GM19025 (cell line): ENCODE results near the gene TMPRSS3.

Source experiments
- ATAC-seq: cut with Tn5 transposase; IDR thresholded peaks from one replicate; pipeline ENCODE4 v1.9.1; 2021; ENCODE audit warnings: mild to moderate bottlenecking, low read depth, moderate library complexity; ENCODE audit not compliant: unreplicated experiment

TMPRSS3 gene

DNA sequence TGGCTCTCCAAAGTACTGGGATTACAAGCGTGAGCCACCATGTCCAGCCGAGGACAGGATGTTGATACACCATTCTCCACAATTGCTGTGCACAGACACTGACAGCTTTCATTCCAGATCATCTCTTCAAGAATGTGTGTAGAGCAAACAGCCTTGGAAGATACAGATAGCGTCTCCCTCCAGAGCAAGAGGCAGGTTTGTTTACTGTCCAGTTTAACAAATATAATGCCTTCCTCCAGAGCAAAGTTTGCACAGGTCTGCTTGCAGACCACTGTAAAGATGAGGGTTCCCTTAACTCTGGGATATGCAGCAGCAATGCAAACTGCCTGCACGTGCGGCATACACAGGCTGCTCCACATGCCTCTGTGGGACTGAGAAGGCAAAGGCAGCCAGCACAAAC is 4.6 kb downstream of the TMPRSS3 start:
- no peak for ATAC-seq

DNA sequence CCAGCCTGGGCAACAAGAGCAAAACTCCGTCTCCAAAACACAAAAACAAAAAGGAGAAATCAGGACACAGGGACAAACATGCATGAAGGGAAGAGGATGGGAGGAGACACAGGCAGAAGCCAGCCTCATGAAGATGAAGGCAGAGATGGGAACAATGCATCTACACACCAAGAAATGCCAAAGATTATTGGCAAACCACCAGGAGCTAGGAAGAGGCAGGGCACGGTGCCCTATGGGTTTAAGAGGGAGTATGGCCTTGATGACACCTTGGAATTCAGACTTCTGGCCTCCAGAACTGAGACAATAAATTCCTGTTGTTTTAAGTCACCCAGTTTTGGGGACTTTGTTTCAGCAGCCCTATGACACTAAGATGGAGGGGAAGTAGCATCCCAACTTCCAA is 5.2 kb downstream of the TMPRSS3 start:
- ATAC-seq: no peak

DNA sequence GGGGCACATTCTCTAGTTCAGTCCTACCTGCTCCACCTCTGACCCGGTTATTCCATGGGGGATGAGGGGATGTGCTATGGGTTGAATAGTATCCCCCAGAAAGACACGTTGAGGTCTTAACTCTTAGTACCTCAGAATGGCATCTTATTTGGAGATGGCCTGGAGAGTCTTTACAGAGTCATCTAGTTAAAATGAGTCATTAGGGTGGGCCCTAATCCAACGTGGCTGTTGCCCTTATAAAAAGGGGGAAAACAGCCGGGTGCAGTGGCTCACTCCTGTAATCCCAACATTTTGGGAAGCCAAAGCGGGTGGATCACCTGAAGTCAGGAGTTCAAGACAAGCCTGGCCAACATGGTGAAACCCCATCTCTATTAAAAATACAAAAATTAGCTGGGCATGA is 5.7 kb downstream of the TMPRSS3 start:
- ATAC-seq: no peak

DNA sequence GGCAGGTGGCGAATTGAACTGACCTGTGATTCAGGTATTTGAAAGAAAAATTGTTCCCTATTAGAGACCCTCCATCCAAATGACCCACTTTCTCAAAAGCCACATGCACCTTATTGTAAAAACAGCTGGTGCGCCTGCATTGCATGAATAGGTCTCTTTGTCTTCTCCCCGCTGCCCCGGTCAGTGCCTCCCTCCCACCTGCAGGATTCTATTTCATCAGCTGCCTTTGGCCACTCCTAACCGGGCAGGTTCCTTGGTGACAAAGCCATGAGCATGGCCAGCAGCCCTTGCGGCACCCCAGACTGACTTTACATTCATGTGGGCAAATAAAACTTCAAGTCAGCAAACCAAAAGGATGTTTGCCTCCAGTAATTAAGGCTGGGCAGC is 6.4 kb downstream of the TMPRSS3 start:
- ATAC-seq: no peak

DNA sequence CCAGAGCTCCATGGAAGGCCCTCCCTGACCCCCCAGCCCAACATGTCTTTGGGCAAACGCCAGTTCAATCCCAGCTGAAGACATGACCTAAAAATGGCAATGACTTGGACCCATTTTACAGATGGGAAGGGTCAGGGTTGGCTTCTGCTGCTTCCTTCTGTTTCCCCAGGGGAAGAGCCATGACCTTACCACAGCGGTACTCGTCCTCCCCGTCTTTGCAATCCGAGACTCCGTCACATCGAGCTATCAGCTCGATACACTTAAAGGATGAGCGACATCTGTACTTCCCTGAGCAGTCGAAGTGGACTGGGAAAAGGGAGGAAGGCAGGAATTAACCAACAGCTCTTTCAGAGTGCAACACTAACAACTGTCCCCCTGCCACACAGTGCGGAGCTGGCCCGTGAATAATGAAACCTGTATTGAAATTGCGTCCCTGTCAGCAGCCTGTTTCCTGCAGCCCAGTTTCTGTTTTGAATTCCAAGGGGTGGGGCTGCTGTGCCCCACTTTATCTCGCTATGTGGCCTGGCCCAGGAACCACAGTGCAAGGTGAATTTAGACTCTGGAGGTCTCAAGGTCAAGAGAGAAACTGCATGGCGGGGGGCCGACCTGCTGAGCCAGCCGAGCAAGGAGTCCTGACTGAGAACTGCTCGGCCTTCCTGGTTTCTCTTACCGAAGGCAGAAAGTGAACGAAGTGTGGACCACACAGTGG is 7.0 kb downstream of the TMPRSS3 start:
- ATAC-seq: no peak

DNA sequence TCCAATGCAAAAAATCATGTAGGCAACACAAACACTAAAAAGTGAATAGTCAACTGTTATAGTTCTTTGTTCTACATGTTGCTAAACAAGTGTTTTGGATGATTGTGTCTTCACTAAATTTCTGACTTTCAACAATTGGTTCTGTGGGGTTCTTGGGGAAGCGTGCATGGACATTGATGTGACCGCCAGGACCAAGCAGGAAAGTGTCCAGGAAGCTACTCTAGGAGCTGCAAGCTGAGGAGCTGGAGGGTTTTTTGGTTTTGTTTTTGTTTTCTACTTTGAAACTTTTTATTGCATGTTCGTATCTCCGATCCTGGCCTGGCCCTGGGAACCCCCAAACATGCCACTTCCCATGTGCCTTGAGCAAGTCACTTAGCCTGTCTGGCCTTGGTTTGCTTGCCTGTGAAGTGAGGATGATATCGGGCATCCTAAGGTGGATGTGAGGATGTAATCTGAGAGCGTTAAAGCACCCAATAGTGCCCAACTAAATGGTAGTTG is 8.0 kb downstream of the TMPRSS3 start:
- ATAC-seq: no peak

DNA sequence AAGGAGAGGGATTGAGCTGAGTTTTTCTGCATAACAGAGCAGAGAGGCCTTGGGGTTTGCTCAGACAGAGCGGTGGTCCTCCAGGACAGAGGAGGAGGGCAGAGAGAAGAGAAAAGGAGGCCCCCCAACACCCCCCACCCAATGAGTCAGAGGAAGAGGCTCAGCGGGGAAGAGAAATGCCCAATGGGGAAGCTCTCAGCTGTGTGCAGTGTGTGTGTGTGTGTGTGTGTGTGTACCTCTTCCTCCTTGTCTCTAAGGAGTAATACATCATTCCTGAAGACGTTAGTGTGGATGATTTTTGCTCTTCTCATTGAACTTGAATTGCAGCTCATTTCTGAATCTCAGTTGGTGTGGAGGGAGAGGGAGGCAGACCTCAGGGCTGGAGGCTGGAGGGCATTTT is 8.7 kb downstream of the TMPRSS3 start:
- no peak for ATAC-seq

DNA sequence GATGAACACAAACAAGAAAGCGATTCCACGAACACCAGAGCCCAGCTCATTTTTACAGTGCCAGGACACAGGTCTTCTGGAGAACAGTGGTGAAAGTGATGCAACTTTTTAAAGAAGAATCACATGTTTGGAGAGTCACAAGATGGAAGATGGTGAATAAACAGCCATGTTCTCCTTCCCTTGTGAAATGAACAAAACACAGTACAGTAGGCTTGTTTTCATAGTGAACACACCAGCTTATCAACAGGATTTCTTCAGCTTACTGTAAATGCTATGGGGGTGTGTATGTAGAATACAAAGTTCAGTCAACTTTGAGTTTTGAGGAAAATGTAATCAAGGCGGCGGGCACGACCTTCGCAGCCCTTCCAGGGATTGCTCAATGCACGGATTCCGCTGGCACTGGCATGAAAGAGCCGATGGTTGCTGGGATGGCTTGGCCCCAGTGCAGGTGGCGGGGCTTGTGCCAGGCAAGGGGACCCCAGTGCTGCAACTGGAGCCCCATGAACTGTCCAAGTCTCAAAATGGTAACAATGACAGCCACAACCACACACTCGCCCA is 9.7 kb downstream of the TMPRSS3 start:
- no peak for ATAC-seq

DNA sequence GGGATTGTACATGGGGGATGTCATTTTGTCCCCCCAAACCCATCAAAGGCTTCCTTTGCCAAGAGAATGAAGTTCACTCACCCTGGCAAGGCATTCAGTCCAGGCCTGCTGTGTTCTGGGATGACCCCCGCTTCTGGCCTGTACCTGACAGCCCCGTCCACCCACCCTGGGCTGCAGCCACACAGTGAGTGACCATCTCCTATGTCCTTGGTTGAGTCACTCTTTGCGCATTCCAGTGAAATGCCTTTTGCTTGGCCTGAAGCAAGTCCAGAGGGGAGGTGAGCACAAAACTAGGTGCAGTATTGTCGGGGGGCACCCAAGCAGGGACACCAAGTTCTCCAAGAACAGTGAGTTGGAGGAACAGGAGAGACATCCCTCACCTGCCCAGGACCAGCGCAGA is 10.2 kb downstream of the TMPRSS3 start:
- no peak for ATAC-seq

DNA sequence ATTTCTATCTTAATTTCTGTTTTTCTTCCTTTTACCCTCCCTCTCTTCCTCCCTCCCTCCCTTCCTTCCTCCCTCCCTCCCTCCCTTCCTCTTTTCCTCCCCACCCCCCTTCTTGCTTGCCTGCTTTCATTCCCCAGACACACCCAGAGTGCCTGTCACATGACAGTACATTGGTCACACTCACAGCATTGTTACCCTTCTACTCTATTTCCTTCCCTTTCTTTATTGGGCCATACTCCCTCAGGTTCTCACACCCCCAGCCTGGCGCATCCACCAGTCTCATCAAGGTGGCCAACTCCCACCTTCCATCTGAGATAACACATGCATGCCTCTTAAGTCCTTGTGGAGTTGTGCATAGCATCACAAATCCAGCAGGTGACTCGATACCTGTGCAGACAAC is 10.9 kb downstream of the TMPRSS3 start:
- no peak for ATAC-seq

DNA sequence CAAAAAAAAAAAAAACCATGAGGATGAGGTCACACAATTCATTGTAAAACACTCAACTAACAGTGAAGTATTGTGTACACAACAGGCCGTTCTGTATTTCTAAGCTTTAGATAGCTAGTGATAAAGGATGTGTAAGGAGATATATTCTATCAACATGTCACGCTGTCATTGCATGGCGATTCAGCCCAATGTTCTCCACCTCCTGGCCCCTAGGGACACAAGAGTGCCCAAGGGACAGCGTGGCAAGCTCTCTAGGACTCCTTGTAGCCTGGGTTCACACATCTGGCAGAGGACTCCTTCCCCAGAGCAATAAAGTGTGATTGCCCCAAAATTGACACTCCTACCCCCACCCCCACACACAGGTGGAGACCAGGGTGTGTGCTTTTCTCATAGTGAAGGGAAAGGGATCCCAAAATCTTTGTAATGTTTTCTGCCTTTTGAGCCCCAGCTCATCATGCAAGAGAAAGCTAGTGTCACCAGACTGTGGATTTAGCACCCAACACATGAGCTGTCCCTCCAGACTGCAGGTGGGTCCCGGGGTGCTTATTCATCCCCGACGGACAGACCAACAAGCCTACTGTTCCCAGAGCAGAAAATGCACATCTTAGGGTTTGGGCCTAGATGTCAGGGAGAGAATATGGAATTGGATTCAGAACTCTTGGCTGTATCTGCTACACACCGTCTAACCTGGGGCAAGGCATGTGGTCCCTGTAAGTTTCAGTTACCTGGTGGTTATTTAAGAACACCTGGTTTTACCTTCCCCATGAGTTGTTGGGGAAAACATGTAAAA is 11.5 kb downstream of the TMPRSS3 start:
- no peak for ATAC-seq

DNA sequence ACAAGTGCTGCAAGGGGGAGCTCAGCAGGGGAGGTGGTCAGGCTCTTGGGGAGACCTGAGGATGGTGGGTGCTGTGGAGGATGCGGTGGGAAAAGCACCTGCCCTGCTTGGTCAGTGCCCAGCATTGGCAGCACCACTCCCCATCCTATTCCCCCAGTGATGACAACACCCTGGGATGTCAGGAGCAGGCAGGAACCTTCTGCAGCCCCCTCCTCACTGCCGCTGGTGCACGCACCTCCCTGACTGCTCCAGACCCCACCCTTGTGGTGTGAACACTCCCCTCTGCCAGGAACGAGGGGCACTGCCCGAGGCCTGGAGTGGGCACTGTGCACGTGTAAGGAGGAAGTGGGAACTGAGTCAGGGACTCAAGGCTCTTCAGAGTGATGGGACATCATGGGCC is 12.5 kb downstream of the TMPRSS3 start:
- ATAC-seq: no peak

DNA sequence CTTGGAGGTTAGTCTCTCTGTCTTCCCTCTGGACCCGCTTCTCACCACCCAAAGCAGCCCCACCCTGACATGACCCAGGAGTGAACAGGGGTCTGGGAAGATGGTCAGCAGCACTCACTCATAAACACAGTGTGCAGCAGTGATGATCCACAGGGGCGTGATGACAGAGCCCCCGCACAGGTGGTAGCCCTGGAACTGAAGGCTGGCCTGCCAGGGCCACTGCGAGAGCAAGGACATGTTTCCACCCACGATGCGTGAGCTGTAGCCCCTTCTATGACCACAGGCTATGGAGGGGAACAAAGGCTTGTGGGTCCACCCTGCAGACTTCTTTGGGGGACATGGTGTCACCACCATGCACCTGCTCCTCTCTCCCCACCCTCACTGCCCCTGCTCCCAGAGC is 12.9 kb downstream of the TMPRSS3 start:
- ATAC-seq: no peak

DNA sequence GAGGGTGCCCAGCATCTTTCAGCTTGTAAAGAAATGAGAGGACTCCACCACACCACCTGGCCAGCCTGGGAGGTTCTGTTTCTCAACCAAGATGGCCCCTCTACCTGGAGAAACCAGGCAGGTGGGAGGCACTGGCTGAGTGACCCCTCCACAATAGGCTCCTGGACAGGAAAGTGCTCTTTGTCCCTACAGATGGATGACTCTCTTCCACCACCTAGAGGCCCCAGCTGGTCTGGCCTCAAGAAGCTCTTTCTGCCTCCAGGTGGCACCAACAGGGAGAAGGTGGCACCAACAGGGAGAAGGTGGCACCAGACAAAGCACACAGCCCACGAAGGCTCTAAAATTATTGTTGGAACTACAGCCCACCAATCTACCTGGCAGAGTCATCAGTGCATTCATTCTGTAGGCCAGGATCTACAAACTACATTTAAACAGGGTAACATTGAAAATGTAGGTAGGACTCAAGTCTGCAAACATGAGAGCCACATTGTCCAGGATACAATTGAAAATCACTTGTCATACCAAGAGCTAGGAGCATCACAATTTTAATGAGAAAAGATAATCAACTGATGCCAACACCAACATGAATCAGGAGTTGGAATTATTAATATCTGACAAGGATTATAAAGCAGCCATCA is 14.4 kb downstream of the TMPRSS3 start:
- no peak for ATAC-seq

DNA sequence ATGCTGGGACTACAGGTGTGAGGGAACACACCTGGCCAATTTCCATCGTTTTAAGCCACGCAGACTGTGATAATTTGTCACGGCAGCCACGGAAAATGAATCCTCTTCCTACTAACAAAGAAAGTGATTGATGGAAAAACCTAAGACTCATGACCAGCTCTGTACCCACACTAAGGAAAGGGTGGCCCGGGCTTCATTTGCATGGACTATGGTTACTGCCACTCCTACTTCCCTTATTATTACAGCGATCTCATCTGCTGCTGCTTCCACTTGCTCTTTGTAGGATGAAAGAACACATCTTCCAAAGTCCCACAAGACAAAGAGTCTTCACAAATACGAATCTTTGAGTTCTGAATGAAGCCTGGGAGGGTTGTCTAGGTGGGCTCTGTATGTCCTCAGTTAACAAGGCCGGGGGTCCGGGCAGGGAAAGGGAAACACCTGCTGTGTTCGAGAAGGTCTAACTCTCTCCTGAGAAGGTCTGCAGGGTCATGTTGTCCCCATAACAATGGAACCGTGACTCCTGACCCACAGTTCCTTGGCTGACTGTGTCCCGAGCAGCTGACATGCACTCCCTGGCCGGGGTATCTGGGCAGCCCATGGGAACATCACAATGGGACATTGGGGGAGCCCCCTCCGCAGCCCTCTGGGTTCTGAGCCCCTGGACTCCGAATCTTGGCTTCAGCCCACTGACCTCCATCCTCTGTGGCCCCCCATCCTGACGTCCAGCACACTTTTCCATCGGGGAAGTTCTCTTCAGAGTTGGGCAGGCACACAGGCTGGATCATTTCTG is 16.2 kb downstream of the TMPRSS3 start:
- ATAC-seq: no peak

DNA sequence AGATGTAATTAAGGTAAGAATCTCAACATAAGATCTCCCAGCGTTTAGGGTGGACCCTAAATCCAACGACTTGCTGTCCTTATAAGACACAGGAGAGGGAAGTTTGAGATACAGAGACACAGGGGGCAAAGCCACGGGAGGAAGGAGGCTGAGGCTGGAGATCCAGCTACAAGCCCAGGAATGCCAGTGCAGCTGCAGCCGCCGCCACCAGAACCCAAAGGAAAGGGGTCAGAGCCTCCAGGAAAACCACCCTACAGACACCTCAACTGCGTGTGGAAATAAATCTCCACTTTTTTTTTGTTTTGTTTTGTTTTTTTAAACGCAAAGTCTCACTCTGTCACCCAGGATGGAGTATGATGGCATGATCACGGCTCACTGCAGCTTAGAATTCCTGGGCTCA is 17.4 kb downstream of the TMPRSS3 start:
- no peak for ATAC-seq

DNA sequence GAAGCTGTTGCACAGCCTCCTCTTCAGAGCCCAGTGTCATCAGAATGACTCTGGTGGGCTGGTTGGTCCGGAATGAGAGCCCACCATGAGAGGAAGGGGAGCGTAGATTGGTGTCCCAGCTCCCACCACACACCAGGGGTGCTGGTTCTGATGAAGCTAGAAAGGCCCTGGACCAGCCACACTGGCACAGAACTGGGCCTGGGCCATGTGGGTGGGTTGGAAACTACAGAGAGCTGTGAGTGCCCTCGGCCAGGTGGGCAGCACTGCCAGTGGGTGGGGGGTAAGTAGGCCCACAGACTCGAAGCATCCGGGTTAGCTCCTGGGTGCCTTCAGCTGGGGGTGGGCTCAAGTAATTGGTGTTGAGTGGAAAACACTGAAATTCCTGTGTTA is 17.9 kb downstream of the TMPRSS3 start:
- no peak for ATAC-seq

DNA sequence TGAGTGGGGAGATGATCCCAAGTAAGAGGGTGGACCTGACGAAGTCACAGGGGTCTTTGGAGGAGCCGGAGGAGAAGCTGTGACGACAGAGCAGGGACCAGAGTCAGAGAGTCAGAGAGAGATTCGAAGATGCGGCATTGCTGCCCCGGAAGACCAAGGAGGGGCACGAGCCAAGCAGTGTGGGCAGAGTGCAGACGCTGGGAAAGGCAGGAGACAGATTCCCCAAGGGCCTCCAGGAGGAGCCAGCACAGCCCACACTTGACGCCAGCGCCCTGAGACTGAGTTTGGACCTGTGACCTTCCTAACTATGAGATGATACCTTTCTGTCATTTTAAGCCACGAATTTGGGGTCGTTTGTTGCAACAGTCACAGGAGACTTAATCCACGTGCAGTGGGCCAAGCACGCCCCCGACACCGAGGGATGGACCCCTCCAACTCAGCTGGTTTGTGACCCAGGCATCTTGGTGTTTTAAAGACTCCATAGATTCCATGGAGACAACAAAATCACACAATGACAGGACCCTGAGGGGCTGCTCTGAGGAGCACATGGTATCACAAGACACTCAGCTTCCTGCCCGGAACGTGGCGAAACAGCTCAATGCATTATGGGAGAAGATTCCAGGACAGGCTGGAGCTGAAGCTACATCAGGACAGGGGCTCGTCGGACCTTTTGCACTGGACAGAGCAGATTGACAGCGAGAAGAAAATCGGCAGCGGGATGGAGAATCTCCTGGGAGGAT is 18.5 kb downstream of the TMPRSS3 start:
- ATAC-seq: no peak

DNA sequence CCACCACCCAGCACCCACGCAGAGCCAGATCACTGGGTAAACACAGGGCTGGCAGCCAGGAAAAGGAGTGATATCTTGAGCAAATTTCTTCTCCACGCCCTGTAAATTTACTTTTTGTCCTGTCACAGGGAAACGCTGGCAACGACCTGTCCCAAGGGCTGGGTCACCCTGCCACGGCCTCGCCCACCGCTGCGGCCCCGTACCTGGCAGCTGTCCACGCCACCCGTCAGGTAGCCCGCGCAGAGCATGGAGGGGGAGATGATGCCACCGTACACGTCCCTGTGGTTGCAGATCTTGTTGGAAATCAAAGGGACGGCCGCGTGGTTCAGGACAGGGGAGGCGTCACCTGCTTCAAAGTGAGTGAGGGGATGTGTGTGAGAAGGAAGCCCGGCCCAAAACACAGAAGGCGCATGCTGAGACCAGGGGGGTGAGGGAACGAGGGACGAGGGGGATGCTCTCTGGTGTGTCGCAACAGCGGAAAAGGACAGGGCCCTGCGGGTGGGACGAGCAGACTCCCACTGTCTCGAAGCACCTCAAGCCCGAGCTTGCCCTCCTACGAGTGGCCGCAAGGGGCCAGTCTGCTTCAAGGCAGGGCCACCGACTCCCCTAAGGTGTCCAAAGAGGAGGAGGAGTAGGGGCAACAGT is 19.4 kb downstream of the TMPRSS3 start:
- no peak for ATAC-seq
